HL-60/S4 treated with retinoic acid at 250 ng/mL for 4 days and 3 days (cell line): ENCODE results near the gene DCDC2C.

ENCODE experiments used
- in situ Hi-C: fragments of 300-500 bp; cut with MboI; formaldehyde crosslinking; loops from 2 replicates; pipeline ENCODE4 v1.7.0; 2022; ENCODE audit warnings: low sequenced_read_pairs

Gene DCDC2C

DNA sequence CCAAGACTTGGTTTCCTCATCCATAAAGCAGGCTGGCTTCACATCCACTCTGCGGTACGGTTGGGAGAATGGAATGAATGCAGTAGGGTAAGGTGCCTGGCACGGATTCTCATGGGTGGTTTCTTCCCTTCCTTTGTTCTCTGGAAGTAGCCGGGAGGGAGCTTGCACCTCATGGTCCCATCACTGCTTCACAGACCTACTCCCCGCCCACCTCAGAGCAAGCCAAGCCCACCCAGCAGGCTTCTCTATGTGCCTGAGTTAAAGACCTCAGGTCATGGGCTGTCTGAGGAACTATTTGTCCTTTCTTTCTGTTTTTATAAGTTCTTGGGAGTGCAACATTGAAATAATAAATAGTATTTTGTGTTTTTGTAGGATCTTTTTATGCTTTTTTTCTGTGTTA, 3.5 kb downstream of the DCDC2C start:
- in situ Hi-C loops: no loop called here

DNA sequence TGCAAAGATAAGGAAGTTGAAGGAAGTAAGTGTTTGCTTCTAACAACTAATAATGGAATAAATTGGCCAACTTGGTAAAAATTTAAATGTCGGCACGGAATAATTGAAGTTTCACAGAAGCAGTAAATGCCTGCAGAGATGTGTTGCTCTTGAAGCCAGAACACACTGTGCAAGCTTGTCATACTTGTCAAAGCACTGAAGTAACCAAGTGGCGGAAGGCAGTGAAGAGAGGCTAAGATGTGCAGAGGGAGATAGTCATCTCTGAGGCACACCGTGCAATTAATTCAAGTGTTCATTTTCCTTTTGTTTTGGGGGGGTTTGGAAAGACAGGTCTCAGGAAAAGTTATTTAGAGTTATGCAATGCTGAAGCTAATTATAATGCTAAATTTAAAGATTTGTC, 5.2 kb downstream of the DCDC2C start:
- in situ Hi-C loops: no loop called here

DNA sequence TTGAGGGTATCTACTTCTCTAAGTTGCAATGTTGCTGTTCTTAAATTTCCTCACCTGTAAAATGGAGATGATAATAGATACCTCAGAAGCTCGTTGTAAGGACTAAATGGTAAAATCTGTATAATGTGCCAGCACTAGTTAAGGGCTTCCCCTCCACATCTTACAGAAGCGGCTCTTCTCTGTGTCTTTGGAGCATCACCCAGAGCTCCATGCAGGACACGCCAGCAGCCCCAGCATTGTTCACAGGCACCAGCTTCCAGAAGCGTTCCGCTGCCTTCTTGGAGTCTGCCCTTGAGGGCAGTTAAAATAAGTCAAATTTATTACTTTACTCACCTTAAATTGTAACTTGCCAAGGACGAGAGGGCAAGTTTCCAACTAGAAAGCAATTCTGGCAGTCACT, 5.8 kb downstream of the DCDC2C start:
- in situ Hi-C loops: no loop called here

DNA sequence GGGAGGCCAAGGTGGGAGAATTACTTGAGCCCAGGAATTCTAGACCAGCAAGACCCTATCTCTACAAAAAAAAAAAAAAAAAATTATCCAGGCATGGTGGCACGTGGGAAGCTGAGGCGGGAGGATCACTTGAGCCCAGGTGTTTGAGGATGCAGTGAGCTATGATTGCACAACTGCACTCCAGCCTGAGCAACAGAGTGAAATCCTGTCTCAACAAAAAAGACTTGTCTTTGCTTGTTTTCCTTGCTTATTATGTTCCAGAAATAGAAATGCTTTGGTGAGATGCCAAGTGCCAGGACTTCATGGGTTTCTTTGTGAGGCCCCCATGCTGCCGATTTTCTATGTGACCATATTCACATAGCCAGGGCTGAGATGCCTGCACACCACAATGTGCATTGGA, 9.0 kb downstream of the DCDC2C start:
- in situ Hi-C loops: no loop called here

DNA sequence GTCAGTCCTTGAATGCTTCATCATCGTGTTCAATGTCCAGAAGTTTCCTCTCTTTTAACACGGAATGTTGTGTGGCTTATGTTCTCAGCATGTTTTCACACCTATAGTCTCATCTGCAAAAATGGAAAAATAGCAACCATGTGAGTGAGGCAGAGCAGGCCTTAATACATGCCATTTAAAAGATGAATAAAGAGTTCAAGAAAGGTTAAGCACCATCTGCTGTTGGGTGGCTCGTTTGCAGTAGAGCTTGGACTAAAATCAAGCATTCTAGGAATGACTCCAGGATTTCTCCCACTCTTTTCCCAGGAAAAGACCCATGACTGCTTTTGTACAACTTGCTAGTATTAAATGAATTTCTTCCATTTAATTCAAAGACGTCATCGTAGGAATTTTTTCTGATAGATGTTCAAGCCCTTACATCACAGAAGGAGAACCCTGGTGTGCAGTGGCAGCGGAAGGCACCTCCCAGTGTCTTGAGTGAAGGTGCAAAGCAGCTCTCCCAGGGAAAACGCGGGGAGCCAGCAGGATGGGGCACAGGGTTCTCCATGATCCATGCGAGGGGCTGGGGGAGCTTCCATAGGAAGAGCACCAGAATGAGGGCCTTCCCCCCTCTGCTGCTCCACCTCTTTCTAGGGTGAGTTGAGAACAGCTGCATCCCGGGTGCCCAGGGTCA, 9.6 kb downstream of the DCDC2C start:
- in situ Hi-C loops: no loop called here

DNA sequence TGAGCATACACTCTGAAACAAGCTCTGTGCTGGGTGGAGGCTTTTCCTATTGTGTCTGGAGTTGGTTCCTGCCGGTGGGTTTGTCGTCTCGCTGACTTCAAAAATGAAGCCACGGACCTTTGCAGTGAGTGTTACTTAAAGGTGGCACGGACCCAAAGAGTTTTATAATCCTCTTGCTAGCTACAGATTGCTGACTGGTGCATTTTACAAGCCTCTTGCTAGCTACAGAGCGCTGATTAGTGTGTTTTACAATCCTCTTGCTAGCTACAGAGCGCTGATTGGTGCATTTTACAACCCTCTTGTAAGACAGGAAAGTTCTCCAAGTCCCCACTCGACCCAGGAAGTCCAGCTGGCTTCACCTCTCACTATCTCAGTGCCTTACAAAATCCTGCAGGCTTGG, 15.3 kb downstream of the DCDC2C start:
- in situ Hi-C loops: no loop called here

DNA sequence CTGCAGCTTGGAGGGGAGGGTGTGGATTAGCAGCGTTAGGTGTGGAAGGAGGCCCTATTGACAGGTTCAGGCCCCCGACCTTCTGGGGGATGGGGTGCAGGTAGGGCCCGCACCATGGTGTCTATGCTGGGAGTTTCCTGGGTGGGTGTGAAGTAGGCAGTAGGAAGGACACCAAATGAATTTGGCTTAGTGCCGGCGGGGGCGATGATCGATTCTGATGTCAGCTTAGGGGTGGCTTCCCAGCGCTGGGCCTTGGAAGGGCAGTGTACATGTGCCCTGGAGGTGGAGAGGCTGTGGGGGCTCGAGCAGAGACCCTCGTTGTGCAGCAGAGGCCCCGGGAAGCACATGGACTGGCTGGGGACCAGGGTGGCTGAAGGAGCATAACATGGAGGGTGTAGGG, 21.6 kb downstream of the DCDC2C start:
- in situ Hi-C loops: no loop called here

DNA sequence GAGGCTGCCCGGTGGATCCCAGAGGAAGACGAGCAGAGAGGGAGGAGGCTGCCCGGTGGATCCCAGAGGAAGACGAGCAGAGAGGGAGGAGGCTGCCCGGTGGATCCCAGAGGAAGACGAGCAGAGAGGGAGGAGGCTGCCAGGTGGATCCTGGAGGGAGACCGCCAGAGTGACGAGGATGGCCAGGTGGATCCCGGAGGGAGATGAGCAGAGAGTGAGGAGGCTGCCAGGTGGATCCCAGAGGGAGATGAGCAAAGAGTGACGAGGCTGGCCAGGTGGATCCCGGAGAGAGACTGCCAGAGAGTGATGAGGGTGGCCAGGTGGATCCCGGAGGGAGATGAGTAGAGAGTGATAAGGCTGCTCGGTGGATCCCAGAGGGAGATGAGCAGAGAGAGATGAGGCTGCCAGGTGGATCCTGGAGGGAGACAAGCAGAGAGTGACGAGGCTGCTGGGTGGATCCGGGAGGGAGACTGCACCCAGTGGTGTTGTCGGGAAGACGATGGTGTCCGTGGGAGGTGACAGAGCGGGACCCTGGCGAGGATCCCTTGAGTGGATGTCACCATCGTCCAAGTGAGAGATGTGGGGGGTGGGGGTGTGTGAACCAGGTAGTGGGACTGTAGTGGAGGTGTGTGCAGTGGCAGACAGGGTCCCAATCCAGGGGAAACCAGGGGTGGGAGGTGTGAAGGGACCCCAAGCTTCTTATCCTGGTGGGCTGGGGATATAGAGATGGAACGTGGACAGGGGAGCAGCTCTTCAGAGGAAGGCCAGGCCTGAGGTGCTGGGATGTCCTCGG, 22.3 kb downstream of the DCDC2C start:
- in situ Hi-C loops: no loop called here

DNA sequence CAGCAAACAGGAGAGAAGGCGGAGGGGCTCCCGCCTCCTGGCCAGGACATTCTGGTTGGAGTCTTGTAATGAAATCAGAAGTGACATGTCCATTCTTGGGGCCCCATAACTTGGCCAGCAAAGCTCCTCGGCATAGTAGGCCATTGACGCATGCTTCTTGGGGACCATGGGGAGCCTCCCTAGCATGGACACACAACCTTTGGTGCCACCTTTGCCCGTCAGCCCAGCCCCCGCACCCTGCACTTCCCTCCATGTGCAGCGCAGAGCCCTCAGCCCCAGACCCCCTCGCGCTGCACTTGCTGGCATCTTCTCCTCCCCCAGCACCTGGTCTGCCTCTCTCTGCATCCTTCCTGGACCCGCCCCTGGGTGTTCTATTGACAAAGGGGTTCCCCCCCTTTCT, 23.1 kb downstream of the DCDC2C start:
- in situ Hi-C loops: no loop called here

DNA sequence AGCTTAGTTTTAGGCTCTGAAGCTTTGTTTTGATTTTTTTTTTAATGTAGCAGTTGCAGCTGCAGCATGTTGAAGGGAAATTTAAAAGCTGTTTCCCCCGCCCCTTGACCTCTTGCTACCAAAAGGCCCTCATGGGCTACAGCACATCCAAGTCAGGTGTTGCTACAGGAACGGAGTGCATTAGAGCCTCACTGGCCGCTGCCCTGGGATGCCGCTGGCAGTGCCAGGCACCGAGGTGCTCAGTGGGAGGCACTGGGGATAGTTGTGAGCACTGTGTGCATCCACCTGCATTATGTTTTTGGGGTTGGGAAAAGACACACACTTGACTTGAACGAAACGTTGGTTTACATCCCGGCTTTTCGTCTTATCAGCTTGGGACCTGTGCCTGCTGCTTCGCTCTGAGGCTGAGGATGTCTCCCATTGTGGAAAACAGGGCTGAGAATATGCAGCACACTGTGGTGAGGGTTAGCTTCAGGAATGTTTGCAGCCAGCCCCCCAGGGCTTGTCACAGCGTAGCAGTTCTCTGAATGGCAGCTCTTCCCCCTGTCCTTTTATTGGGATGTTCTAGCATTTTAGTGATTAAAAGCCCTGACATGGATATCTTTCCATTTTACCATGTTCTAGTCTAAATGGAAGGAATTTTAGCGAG, 24.1 kb downstream of the DCDC2C start:
- in situ Hi-C loops: no loop called here

DNA sequence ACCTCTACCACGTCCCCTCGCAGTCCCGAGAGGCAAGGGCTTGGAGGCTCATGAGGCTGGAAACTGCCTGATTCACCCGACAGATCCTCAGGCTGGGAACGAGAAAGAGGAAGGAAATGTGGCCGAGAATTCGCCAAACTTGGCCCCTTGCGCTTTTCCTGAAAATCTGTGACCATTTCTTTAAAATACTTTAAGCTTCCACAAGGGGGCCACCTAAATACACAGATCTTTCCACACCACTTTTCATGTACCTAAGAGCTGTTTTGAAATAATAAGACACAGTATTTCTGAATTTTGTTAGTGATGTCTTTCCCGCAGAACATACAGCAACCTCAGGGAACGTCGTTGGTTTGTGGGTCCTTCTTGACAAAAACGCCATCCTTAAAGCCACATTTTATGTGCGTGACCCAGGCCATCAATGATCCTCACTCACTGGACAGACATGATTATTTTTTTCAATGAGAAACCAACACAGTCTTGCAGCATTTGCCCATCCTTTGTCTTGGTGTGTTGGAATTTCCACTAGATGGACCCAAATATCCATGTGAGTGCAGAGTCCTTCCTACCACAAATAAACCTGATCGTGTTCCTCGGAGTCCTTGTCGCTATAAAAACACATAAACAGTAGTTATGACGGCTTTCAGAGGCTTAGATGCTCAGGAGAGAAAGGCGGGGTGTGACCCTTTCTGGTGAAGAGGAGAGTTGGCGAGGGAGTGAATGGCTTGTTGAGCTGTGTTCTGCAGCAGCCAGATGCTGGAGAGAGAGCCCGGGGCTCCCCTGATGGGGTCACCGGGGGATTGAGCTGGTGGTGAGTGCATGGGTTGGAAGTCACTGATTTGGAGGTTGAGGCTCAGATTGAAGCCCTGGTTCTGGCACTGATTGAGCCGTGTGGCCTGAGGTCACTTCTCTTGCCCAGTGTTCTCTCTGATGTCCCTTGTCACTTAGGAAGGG, 25.0 kb downstream of the DCDC2C start:
- in situ Hi-C loops: no loop called here

DNA sequence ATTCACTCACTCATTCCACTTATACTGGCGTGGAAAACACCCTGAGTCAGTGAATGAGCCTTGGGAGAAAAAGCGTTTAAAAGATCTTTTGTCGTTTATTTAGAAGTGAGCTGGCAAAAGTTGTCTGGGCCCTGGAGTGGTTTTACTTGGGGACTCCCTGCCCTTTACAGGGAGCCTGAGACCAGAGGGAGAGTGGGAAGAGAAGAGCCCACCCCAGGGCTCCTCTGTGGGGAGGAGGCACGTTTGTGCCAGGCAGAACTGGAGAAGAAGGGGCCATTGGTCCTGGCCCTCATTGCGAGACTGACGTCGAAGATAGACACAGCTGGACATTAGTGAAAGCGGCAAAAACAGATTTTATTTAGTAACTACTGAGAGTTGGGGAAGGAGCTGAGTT, 25.7 kb downstream of the DCDC2C start:
- in situ Hi-C loops: no loop called here

DNA sequence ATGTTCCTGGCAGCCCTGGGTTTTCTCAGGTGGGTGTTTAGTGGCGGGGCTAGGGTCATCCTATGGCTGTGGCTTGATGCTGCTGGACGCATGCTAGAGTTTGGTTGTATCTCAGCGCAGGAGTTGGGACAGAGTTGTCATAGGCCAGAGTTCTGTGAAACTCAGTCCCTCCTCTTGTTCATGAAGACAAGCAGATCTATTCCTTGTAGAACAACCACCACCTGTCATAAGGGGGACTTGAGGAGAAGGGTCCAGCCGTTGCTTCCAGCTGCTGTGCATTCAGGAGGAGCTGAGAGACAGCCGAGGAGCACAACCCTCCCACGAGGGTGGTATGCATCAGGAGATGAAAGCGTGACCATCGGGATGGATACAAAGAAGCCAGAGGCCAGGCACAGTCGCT, 26.4 kb downstream of the DCDC2C start:
- in situ Hi-C loops: no loop called here

DNA sequence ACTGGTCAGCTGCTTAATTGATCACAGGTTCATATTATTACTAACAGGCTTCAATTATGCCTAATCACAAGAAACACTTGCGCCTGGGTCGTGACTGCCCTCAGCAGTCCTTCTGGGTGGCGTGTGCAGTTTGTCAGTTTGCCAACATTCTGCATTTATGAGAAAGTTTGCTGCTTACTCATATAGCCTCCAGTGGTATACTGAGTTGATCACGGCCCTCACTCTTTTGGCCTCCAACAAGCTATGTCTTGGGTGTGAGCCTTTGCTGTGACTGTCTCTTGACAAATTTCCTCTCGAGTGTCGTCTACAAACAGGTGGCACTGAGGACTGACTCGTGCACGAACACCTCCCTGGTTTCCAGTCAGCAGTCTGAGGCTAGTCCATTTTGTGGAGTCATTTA, 27.3 kb downstream of the DCDC2C start:
- in situ Hi-C loops: no loop called here

DNA sequence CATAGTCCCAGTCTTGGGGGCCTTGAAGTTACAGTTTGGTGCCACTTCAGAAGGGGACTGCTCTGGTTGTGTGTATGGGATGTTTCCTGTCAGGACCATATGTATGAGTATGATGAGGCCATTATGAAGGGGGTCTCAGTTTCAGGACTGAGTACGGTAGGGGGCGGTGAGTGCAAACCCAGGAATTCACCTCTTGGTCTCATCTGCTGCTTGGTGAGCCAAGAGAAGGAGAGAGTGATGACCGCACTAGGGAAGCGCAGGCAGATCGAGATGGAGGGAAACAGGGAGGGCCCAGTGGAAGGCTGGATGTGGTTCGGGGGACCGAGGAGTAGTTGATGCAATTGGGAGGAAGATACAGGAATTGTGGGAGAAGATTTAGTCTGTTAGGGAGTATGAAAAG, 28.5 kb downstream of the DCDC2C start:
- in situ Hi-C loops: no loop called here

DNA sequence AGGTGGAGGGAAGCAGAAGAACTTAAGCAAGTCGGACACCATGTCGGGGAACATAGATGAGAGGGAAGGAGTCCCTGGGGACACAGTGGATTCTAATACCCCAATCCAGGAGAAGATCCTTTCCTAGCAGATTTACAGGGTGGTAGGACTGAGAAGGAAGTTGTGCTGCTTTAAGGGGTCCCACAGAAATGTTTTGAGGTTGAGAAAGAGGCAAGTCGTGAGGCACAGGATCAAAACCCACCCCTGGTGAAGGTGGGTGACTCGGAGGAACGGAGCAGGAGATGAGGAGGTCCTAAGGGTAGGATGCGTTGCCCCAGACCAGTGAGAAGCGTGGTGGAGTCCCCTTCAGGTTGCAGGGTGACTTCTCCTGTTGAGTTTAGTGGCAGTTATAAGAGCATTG, 32.7 kb downstream of the DCDC2C start:
- in situ Hi-C loops: no loop called here

DNA sequence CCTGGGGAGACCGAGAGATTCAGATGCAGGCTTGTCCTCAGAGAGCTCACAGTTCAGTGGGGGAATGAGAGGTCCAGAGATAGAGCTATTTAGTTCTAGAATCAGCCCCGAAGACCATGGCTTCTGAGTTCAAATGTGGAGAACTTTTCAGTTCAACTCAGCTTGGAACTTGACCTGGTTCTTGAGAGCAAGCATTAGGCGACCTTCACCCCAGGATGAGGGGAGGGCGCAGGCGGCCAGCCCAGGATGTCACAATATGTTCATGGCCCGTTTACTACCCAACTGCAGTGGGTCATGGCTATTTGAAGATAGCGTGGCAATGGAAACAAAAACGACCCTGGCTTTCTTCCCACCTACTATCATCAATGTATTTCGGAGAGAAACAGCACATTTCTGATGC, 33.8 kb downstream of the DCDC2C start:
- in situ Hi-C loops: no loop called here

DNA sequence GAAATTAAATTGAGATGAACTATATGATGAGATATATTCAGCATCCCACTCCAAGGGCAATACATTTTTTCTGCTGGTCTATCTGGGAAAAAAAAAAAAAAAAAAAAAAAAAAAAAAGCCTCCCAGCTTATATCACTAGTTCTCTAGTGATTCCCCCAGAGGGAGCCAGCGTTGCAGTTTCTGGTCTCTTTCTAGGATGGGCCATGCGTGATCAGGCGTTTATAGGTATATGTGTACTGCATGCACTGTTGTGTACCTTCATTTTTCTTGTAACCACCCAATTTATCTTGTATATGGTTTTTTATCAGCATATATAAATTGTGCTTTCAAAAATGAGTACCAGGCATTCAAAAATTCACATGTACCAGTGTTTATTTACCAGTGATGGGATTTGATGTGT, 35.1 kb downstream of the DCDC2C start:
- in situ Hi-C loops: no loop called here

DNA sequence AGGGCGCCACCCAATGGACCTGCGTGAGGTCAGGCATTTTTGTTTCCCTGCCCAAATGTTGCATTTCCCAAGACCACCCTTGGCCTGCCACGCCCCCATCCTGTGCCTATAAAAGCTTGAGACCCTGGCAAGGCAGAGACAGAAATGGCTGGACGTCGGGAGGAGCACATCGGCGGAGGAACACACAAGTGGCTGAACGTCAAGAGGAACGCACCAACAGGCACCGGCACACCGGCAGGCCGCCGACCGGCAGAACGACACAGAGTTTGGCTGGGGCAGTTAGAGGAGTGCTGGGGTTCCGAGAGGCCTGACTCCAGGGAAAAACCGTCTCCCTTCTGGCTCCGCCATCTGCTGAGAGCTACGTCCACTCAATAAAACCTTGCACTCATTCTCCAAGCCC, 35.9 kb downstream of the DCDC2C start:
- in situ Hi-C loops: no loop called here

DNA sequence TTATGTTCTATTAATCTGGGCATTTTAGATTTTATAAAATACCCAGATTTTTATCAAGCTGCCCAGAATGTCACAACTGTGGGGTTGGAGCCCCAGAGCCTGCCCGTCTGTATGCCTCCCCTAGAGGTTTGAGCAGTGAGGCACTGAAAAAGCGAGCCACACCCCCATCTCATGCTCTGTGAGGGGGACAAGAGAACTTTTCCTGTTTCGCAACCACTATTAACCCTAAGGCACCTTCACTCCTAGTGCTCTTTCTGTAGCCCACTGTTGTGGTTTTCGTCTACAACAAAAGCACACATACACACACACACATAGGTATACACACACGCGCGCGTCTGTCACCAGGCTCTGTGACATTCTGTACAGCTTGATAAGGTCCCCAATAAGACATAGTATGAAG, 38.0 kb downstream of the DCDC2C start:
- in situ Hi-C loops: no loop called here
